Stimulated activated CD8-positive, alpha-beta memory T cell treated with anti-CD3 and anti-CD28 coated beads, Interleukin-15, amount 100 ng/mL, for 1 hour (primary cell): ENCODE data around the gene PCDHA2.
"Not testable (repeated sequence)": the region's sequence is repeated elsewhere in the genome, so short reads cannot be mapped to it uniquely, and the experiment has no call there.

ENCODE experiments used
- DNase-seq: peaks from one replicate; pipeline ENCODE4 v3.0.0-alpha.2; 2020; ENCODE audit warnings: low read depth

PCDHA2 gene

GRCh38 chr5:140794595-140795258 is at the start of gene PCDHA2:
Gene PCDHA2, plus strand, starts transcription at chr5:140794852.
- no peak for DNase-seq

GRCh38 chr5:140753561-140753960 is 41.1 kb upstream of the PCDHA2 start:
- DNase-seq, result no peak

GRCh38 chr5:140764177-140764973 is 30.3 kb upstream of the PCDHA2 start:
- DNase-seq, result no peak

- no peak for DNase-seq
Measured at GRCh38 chr5:140767444-140767843, 27.2 kb upstream of the PCDHA2 start.

GRCh38 chr5:140780512-140780911 is 14.1 kb upstream of the PCDHA2 start:
- DNase-seq, result no peak

GRCh38 chr5:140785905-140786686 is 8.6 kb upstream of the PCDHA2 start, which contains the start of gene PCDHA1:
Gene PCDHA1, plus strand, starts transcription at chr5:140786140.
- no peak for DNase-seq

GRCh38 chr5:140787422-140787821 is 7.2 kb upstream of the PCDHA2 start:
- not testable (repeated sequence) for DNase-seq

GRCh38 chr5:140787849-140788504 is 6.7 kb upstream of the PCDHA2 start:
- not testable (repeated sequence) for DNase-seq

GRCh38 chr5:140791089-140791488 is 3.6 kb upstream of the PCDHA2 start:
- no peak for DNase-seq

GRCh38 chr5:140795259-140795641 is 598 bp downstream of the PCDHA2 start:
- no peak for DNase-seq

- not testable (repeated sequence) for DNase-seq
Measured at GRCh38 chr5:140796072-140796717, 1.5 kb downstream of the PCDHA2 start.

- DNase-seq, result no peak
Measured at GRCh38 chr5:140796718-140797095, 2.1 kb downstream of the PCDHA2 start.

- no peak for DNase-seq
Measured at GRCh38 chr5:140800816-140801493, 6.3 kb downstream of the PCDHA2 start, which contains the start of gene PCDHA3. Gene PCDHA3, plus strand, starts transcription at chr5:140801057.

- no peak for DNase-seq
Measured at GRCh38 chr5:140801494-140801841, 6.8 kb downstream of the PCDHA2 start.

- DNase-seq, result not testable (repeated sequence)
Measured at GRCh38 chr5:140802381-140802780, 7.7 kb downstream of the PCDHA2 start.

GRCh38 chr5:140802781-140803271 is 8.2 kb downstream of the PCDHA2 start:
- no peak for DNase-seq

GRCh38 chr5:140806834-140807775 is 12.5 kb downstream of the PCDHA2 start, which contains the start of gene PCDHA4:
Gene PCDHA4, plus strand, starts transcription at chr5:140807068.
- no peak for DNase-seq

- not testable (repeated sequence) for DNase-seq
Measured at GRCh38 chr5:140808241-140808888, 13.7 kb downstream of the PCDHA2 start.

GRCh38 chr5:140808889-140809291 is 14.2 kb downstream of the PCDHA2 start:
- no peak for DNase-seq
